Left ventricle myocardium inferior (tissue), 1 donor: ENCODE data around the gene ANKLE1. TPM values are rescaled to one million over a fixed set of nuclear protein-coding genes. Genes with fewer than 3 reads are reported as not detected.
A peak's percentile ranks its signal among the peaks of the same experiment; 100 is the strongest.

Experiments used
- DNase-seq: peaks from one replicate; pipeline ENCODE4 v3.0.0-alpha.2; 2020
- H3K27ac ChIP-seq: fragments of 200-600 bp; replicated peaks from 2 replicates; pipeline ENCODE4 v1.8.0; 2021
- H3K27me3 ChIP-seq: fragments of 200-600 bp; 2 replicates; pipeline ENCODE4 v1.8.0; 2021; ENCODE audit warnings: low read depth
- H3K36me3 ChIP-seq: fragments of 200-600 bp; 2 replicates; pipeline ENCODE4 v1.8.0; 2021
- H3K4me1 ChIP-seq: fragments of 200-600 bp; 2 replicates; pipeline ENCODE4 v1.8.0; 2021
- H3K4me3 ChIP-seq: fragments of 200-600 bp; 2 replicates; pipeline ENCODE4 v1.8.0; 2021; ENCODE audit warnings: mild to moderate bottlenecking, moderate library complexity
- H3K9me3 ChIP-seq: fragments of 200-600 bp; replicated peaks from 2 replicates; pipeline ENCODE4 v1.8.0; 2021
- CTCF ChIP-seq: fragments of 200-600 bp; IDR thresholded peaks from 2 replicates; pipeline ENCODE4 v1.8.0; 2021; ENCODE audit warnings: antibody characterized with exemption, mild to moderate bottlenecking, borderline replicate concordance
- intact Hi-C: fragments of 100-400 bp; cut with micrococcal nuclease; formaldehyde crosslinking; loops from one replicate; pipeline ENCODE4 v1.11.0; 2022
- total RNA-seq: library from RNA; stranded (reverse); fragmentation: NEBNext Ultra II Directional; extraction: Animal tissue kit (Norgen Biotek cat#: 25700); gene quantifications from one replicate; pipeline ENCODE4 v1.2.1, GENCODE V29; 2021
- donor health status: DM: no; HTN: yes; CAD: no; lungs with severe emphysema.

Gene ANKLE1
- total RNA-seq, 1 donor from 2014 or later, result 0.11 TPM

GRCh38 chr19:17307876-17308377 lies 26.2 kb downstream of the ANKLE1 start:
- intact Hi-C loops, result no loop called here
- Histone ChIP-seq H3K4me3 (no peak overlapping the region), H3K27ac (peak overlapping the region; percentile 98), H3K27me3 (no peaks in the 10 kb centered on the region), H3K36me3 (peaks cover 4% of the 10 kb centered on the region), H3K4me1 (peaks cover 84% of the 10 kb centered on the region), H3K9me3 (no peaks in the 10 kb centered on the region)
- no peak for TF ChIP-seq CTCF
- DNase-seq, result no peak

DNA sequence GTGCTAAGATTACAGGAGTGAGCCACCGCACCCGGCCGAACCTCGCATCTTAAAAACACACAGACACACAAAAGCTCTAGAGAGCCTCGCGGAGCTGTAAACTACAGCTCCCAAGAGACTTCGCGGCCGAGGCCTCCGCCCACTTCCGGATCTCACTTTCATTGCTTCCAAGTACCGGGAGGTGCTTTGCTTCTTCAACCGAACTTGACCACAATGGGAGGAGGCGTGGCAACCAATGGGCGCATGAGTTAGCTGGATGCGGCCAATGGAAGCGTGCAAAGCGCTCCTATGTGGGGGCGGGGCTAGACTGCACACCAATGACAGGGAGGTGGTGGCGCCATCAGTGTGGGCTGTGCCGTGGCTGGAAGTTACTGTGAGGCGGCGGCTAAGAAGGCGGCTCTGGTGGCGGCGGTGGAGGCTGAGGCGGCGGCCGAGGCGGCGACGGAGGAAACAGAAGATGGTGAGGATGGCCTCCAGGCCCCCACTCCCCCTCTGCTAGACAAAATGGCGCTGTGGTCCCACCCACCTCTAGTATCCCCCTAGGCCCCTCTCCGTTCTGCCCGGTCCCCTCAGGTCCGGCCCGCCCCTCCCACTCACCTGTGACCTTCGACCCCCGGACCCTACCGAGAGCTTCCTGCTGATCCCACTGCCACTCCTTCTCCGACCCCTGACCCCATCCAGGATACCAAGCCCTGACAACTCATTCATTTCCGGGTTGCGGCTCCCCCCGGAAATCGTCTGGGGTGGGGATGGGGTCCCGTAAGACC lies 27.7 kb downstream of the ANKLE1 start, which contains the start of gene DDA1:
Gene DDA1 (plus strand): TSS at position 366 of the 767 bp plus-strand sequence. CDS start 92 bp downstream, at position 458.
- intact Hi-C loops, result no loop called here
- Histone ChIP-seq H3K4me3 (peak within 1 kb of the TSS; percentile 89), H3K27ac (peak within 1 kb of the TSS; percentile 84), H3K36me3 (peaks cover 14% of the 10 kb centered on the region), H3K9me3 (no peaks in the 10 kb centered on the region), H3K27me3 (no peaks in the 10 kb centered on the region), H3K4me1 (peaks cover 70% of the 10 kb centered on the region)
- peak; percentile 99 for DNase-seq
- TF ChIP-seq CTCF, result no peak

GRCh38 chr19:17309965-17310461 lies 28.3 kb downstream of the ANKLE1 start:
- no peak for TF ChIP-seq CTCF
- H3K27me3 ChIP-seq, result no peaks in the 10 kb centered on the region
- peaks cover 19% of the 10 kb centered on the region for H3K36me3 ChIP-seq
- intact Hi-C loops, result no loop called here
- H3K4me3 ChIP-seq, result peak overlapping the region; percentile 89
- H3K27ac ChIP-seq, result peak overlapping the region; percentile 84
- no peaks in the 10 kb centered on the region for H3K9me3 ChIP-seq
- H3K4me1 ChIP-seq, result peaks cover 64% of the 10 kb centered on the region
- DNase-seq, result no peak

DNA sequence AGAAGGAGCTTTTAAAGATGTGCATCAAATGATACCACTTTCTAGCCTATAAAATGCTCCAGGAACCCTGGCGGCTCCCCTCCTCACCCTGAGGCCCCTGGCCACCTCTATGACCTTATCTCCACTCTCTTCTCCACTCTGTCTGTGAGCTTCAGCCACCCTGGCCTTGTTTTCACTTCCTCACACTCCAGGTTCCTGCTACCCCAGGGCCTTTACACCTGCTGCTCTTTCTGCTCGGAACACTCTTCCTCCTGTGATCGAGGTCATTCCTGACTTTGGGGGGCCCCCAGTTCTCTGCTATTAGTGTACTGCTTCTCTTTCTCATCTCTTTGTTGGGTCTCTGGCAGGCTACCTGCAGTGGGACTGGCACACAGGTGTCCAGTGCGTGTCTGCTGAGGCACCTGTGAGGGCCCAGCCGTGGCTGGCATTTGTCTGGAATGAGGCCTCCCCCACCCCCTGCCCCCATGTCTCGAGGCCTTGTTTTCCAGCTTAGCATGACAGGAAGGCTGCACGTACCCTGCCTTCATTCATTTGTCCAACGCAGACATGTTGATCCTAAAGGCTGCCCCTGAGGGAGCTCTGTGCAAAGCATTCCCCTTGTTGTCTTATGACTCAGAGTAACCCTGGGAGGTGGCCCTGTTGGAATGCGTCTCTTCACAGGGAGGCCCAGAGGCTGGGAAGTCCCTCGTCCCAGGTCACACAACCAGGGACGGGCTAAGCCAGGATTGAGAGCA lies 29.9 kb downstream of the ANKLE1 start:
- Histone ChIP-seq H3K9me3 (no peaks in the 10 kb centered on the region), H3K4me1 (peaks cover 51% of the 10 kb centered on the region), H3K27me3 (no peaks in the 10 kb centered on the region), H3K27ac (no peak overlapping the region), H3K36me3 (peaks cover 32% of the 10 kb centered on the region), H3K4me3 (no peak overlapping the region)
- TF ChIP-seq CTCF, result no peak
- no peak for DNase-seq
- intact Hi-C loops, result no loop called here

- TF ChIP-seq CTCF, result no peak
- H3K4me1 ChIP-seq, result peaks cover 42% of the 10 kb centered on the region
These were observed 30.8 kb downstream of the ANKLE1 start for GRCh38 chr19:17312189-17313113.

More at GRCh38 chr19:17312189-17313113, 30.8 kb downstream of the ANKLE1 start:
- intact Hi-C loops, result no loop called here
- H3K27ac ChIP-seq, result no peak overlapping the region
- H3K27me3 ChIP-seq, result no peaks in the 10 kb centered on the region
- H3K36me3 ChIP-seq, result peaks cover 35% of the 10 kb centered on the region
- H3K9me3 ChIP-seq, result no peaks in the 10 kb centered on the region
- DNase-seq, result no peak
- H3K4me3 ChIP-seq, result no peak overlapping the region
